Hepatocyte (in vitro differentiated cells): Measurements from ENCODE around the gene SCN9A.
"Not testable (repeated sequence)": the region's sequence is repeated elsewhere in the genome, so short reads cannot be mapped to it uniquely, and the experiment has no call there.

ENCODE experiments used
- EZH2phosphoT487 ChIP-seq: fragments of 200-600 bp; sonication (generic); IDR thresholded peaks from one replicate; pipeline ENCODE4 v1.6.1; 2018; ENCODE audit warnings: antibody characterized with exemption, mild to moderate bottlenecking, low read depth, moderate library complexity; ENCODE audit not compliant: unreplicated experiment, severe bottlenecking
- TF ChIP-seq, protein P1 (sequence below): fragments of 200-600 bp; sonication (generic); IDR thresholded peaks from 2 replicates; pipeline ENCODE4 v1.5.1; 2016; ENCODE audit warnings: antibody characterized with exemption, mild to moderate bottlenecking; ENCODE audit not compliant: poor library complexity

DNA sequence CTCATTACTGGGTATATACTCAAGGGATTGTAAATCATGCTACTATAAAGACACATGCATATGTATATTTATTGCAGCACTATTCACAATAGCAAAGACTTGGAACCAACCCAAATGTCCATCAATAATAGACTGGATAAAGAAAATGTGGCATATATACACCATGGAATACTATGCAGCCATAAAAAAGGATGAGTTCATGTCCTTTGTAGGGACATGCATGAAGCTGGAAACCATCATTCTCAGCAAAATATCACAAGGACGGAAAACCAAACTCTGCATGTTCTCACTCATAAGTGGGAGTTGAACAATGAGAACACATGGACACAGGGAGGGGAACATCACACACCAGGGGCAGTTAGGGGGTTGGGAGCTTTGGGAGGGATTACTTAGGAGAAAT lies 169.6 kb downstream of the SCN9A start:
- TF ChIP-seq, protein P1, sequence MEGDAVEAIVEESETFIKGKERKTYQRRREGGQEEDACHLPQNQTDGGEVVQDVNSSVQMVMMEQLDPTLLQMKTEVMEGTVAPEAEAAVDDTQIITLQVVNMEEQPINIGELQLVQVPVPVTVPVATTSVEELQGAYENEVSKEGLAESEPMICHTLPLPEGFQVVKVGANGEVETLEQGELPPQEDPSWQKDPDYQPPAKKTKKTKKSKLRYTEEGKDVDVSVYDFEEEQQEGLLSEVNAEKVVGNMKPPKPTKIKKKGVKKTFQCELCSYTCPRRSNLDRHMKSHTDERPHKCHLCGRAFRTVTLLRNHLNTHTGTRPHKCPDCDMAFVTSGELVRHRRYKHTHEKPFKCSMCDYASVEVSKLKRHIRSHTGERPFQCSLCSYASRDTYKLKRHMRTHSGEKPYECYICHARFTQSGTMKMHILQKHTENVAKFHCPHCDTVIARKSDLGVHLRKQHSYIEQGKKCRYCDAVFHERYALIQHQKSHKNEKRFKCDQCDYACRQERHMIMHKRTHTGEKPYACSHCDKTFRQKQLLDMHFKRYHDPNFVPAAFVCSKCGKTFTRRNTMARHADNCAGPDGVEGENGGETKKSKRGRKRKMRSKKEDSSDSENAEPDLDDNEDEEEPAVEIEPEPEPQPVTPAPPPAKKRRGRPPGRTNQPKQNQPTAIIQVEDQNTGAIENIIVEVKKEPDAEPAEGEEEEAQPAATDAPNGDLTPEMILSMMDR = not testable (repeated sequence)
- TF ChIP-seq EZH2phosphoT487 = not testable (repeated sequence)
